Neural progenitor cell (in vitro differentiated cells): ENCODE results near the gene GMFB. TPM values are rescaled to one million over a fixed set of nuclear protein-coding genes. Genes with fewer than 3 reads are reported as not detected.

Source experiments
- DNase-seq: peaks from one replicate; pipeline ENCODE4 v3.0.0-alpha.2; 2016; ENCODE audit warnings: low spot score
- H2AFZ ChIP-seq: fragments of 200-600 bp; sonication (generic); replicated peaks from 2 replicates; pipeline ENCODE4 v1.6.1; 2016; ENCODE audit warnings: antibody characterized with exemption
- H3F3A ChIP-seq: fragments of 200-600 bp; sonication (generic); 2 replicates; pipeline ENCODE4 v1.6.1; 2016; ENCODE audit warnings: antibody characterized with exemption, low read depth
- H3K27ac ChIP-seq: fragments of 200-600 bp; sonication (generic); 2 replicates; pipeline ENCODE4 v1.5.1; 2016; ENCODE audit warnings: mild to moderate bottlenecking
- H3K27me3 ChIP-seq: fragments of 200-600 bp; sonication (generic); 2 replicates; pipeline ENCODE4 v1.6.1; 2016; ENCODE audit warnings: mild to moderate bottlenecking, moderate library complexity
- H3K36me3 ChIP-seq: fragments of 200-600 bp; sonication (generic); 2 replicates; pipeline ENCODE4 v1.5.1; 2016
- H3K4me1 ChIP-seq: fragments of 200-600 bp; sonication (generic); 2 replicates; pipeline ENCODE4 v1.6.1; 2016; ENCODE audit warnings: mixed run types
- H3K4me2 ChIP-seq: fragments of 200-600 bp; sonication (generic); 2 replicates; pipeline ENCODE4 v1.6.1; 2016
- H3K4me3 ChIP-seq: fragments of 200-600 bp; sonication (generic); 2 replicates; pipeline ENCODE4 v1.5.1; 2016
- H3K79me2 ChIP-seq: fragments of 200-600 bp; sonication (generic); 2 replicates; pipeline ENCODE4 v1.6.1; 2016; ENCODE audit warnings: low read depth
- H3K9ac ChIP-seq: fragments of 200-600 bp; sonication (generic); 2 replicates; pipeline ENCODE4 v1.6.1; 2016
- H3K9me3 ChIP-seq: fragments of 200-600 bp; sonication (generic); 2 replicates; pipeline ENCODE4 v1.5.1; 2016; ENCODE audit warnings: low read depth
- H4K20me1 ChIP-seq: fragments of 200-600 bp; sonication (generic); 2 replicates; pipeline ENCODE4 v1.6.1; 2016; ENCODE audit warnings: low read depth
- H3K27ac Mint-ChIP-seq: 3 replicates; pipeline ENCODE4 v1.8.0; 2021; ENCODE audit warnings: mixed read lengths
- H3K27me3 Mint-ChIP-seq: 2 replicates; pipeline ENCODE4 v1.8.0; 2022; ENCODE audit warnings: low read depth, mild to moderate bottlenecking, inconsistent platforms, moderate library complexity, mixed read lengths; ENCODE audit not compliant: insufficient read depth
- H3K36me3 Mint-ChIP-seq: 3 replicates; pipeline ENCODE4 v1.8.0; 2021; ENCODE audit warnings: mixed read lengths
- H3K4me1 Mint-ChIP-seq: 3 replicates; pipeline ENCODE4 v1.8.0; 2021; ENCODE audit warnings: mixed read lengths
- H3K4me3 Mint-ChIP-seq: 3 replicates; pipeline ENCODE4 v1.8.0; 2021; ENCODE audit warnings: mild to moderate bottlenecking, moderate library complexity, mixed read lengths
- H3K9me3 Mint-ChIP-seq: 3 replicates; pipeline ENCODE4 v1.8.0; 2020; ENCODE audit warnings: mixed read lengths
- CTCF ChIP-seq: fragments of 200-600 bp; sonication (generic); IDR thresholded peaks from 2 replicates; pipeline ENCODE4 v1.5.1; 2017; ENCODE audit warnings: antibody characterized with exemption, mild to moderate bottlenecking
- EZH2 ChIP-seq: fragments of 200-600 bp; sonication (generic); IDR thresholded peaks from 2 replicates; pipeline ENCODE4 v1.6.1; 2017; ENCODE audit warnings: antibody characterized with exemption, mild to moderate bottlenecking, moderate library complexity
- EZH2phosphoT487 ChIP-seq: fragments of 200-600 bp; sonication (generic); IDR thresholded peaks from 2 replicates; pipeline ENCODE4 v1.6.1; 2017; ENCODE audit warnings: antibody characterized with exemption
- total RNA-seq: library from RNA; depleted of rRNA; stranded (reverse); fragments of >200 nt; gene quantifications from 2 replicates; pipeline ENCODE4 v1.2.3, GENCODE V29; 2015; ENCODE audit warnings: low replicate concordance

Gene GMFB
- total RNA-seq, 1 donor from 2014 or later: 172 TPM

DNA sequence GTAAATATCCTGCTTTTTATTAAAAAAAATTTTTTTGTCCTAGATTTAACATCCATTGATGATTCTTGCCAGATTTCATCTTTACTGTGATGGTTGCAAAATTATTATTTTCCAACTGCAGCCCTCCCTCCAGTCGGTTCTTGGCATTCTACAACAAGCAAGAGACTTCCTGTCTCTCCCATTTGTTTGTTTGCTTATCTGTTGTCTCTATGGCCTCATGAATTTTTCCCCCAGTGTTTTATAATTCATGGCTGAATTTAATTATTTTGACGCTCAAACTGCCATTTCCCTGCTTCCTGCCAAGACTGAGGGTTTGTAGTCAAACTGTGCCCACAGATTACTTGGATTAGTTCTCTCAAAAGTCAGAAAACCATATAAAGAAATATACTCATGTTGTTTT is 46.9 kb upstream of the GMFB start:
- peaks cover 8% of the 10 kb centered on the region for H3K36me3 ChIP-seq
- H3F3A ChIP-seq: peaks cover 21% of the 10 kb centered on the region
- no peaks in the 10 kb centered on the region for H3K27me3 ChIP-seq
- no peak overlapping the region for H3K9ac ChIP-seq
- no peak overlapping the region for H3K4me3 Mint-ChIP-seq
- no peaks in the 10 kb centered on the region for H3K27me3 Mint-ChIP-seq
- no peaks in the 10 kb centered on the region for H3K79me2 ChIP-seq
- H3K27ac ChIP-seq: no peak overlapping the region
- no peak overlapping the region for H3K27ac Mint-ChIP-seq
- H3K9me3 Mint-ChIP-seq: no peaks in the 10 kb centered on the region
- H3K4me3 ChIP-seq: no peak overlapping the region
- peaks cover 17% of the 10 kb centered on the region for H3K4me1 ChIP-seq
- TF ChIP-seq EZH2: no peak
- no peak for TF ChIP-seq EZH2phosphoT487
- no peak for TF ChIP-seq CTCF
- peaks cover 6% of the 10 kb centered on the region for H4K20me1 ChIP-seq
- H2AFZ ChIP-seq: no peak overlapping the region
- peaks cover 3% of the 10 kb centered on the region for H3K4me1 Mint-ChIP-seq
- DNase-seq: no peak
- H3K36me3 Mint-ChIP-seq: peaks cover 23% of the 10 kb centered on the region
- no peaks in the 10 kb centered on the region for H3K9me3 ChIP-seq
- H3K4me2 ChIP-seq: no peak overlapping the region

- H3K9me3 Mint-ChIP-seq: no peaks in the 10 kb centered on the region
- no peak overlapping the region for H3K4me3 ChIP-seq
- no peak overlapping the region for H3K4me3 Mint-ChIP-seq
- no peaks in the 10 kb centered on the region for H3K9me3 ChIP-seq
- H3K4me2 ChIP-seq: no peak overlapping the region
- TF ChIP-seq CTCF (no peak), EZH2phosphoT487 (no peak)
- peaks cover 17% of the 10 kb centered on the region for H3K4me1 ChIP-seq
- H3K9ac ChIP-seq: no peak overlapping the region
- H3K36me3 Mint-ChIP-seq: peaks cover 20% of the 10 kb centered on the region
- H3K27ac Mint-ChIP-seq: no peak overlapping the region
- H4K20me1 ChIP-seq: peaks cover 6% of the 10 kb centered on the region
- H3F3A ChIP-seq: peaks cover 21% of the 10 kb centered on the region
- H3K27me3 ChIP-seq: no peaks in the 10 kb centered on the region
- H3K4me1 Mint-ChIP-seq: peaks cover 3% of the 10 kb centered on the region
- no peak overlapping the region for H3K27ac ChIP-seq
- no peak for DNase-seq
- peaks cover 8% of the 10 kb centered on the region for H3K36me3 ChIP-seq
- no peak overlapping the region for H2AFZ ChIP-seq
- no peaks in the 10 kb centered on the region for H3K79me2 ChIP-seq
- no peaks in the 10 kb centered on the region for H3K27me3 Mint-ChIP-seq
Measured at GRCh38 chr14:54535126-54535525, 46.3 kb upstream of the GMFB start.

- DNase-seq: peak; percentile 43
- Histone ChIP-seq H4K20me1 (peaks cover 6% of the 10 kb centered on the region), H3K4me1 (peaks cover 17% of the 10 kb centered on the region), H3F3A (peaks cover 21% of the 10 kb centered on the region), H3K79me2 (no peaks in the 10 kb centered on the region), H3K9me3 (no peaks in the 10 kb centered on the region), H3K9ac (no peak overlapping the region), H3K27ac (peak overlapping the region; percentile 89), H3K4me3 (no peak overlapping the region), H3K27me3 (no peaks in the 10 kb centered on the region), H3K4me2 (peak overlapping the region; percentile 50), H2AFZ (no peak overlapping the region), H3K36me3 (peaks cover 1% of the 10 kb centered on the region)
- TF ChIP-seq EZH2: no peak
- TF ChIP-seq CTCF: no peak
- no peak for TF ChIP-seq EZH2phosphoT487
- Mint-ChIP-seq H3K27ac (peak overlapping the region; percentile 67), H3K36me3 (peaks cover 16% of the 10 kb centered on the region), H3K27me3 (no peaks in the 10 kb centered on the region), H3K9me3 (no peaks in the 10 kb centered on the region), H3K4me1 (peaks cover 3% of the 10 kb centered on the region), H3K4me3 (no peak overlapping the region)
Measured at GRCh38 chr14:54533100-54533499, 44.3 kb upstream of the GMFB start.
